Measurements from ENCODE around the gene PDE5A.

Gene PDE5A

GRCh38 chr4:119543187-119543586 is 85.4 kb downstream of the PDE5A start:
- Histone ChIP-seq H3K36me3 (ENCODE audit: control insufficient read depth, low read length) (no peaks in the 10 kb centered on the region), H3K27me3 (ENCODE audit: control insufficient read depth, low read length) (0 out of 2 replicates have a peak, but pooled peaks cover 2% of the 10 kb centered on the region), H3K27ac (ENCODE audit: low read depth, low read length) (no peak overlapping the region), H3K4me2 (ENCODE audit: low read length) (no peak overlapping the region), H3K79me2 (ENCODE audit: control insufficient read depth, low read length) (no peaks in the 10 kb centered on the region), H3K4me3 (ENCODE audit: low read length) (no peak overlapping the region), H3F3A (ENCODE audit: control insufficient read depth, insufficient read depth) (no peaks in the 10 kb centered on the region), H3K9me3 (ENCODE audit: control insufficient read depth, insufficient read depth, low read length) (no peaks in the 10 kb centered on the region), H4K20me1 (ENCODE audit: control insufficient read depth, insufficient read depth, low read depth, low read length) (no peaks in the 10 kb centered on the region), H3K9me2 (replicated peaks; ENCODE audit: control insufficient read depth, low read length) (no peaks in the 10 kb centered on the region), H3K4me1 (ENCODE audit: control insufficient read depth, low read length) (no peaks in the 10 kb centered on the region)
- TF ChIP-seq EZH2phosphoT487 (IDR thresholded peaks at IDR 0.05; ENCODE audit: borderline replicate concordance, low read length), result no peak
- TF ChIP-seq CTCF (IDR thresholded peaks at IDR 0.05; ENCODE audit: low read depth, low read length, poor library complexity, severe bottlenecking), result no peak

GRCh38 chr4:119540249-119540648 is 88.4 kb downstream of the PDE5A start:
- Histone ChIP-seq H3K9me2 (replicated peaks; ENCODE audit: control insufficient read depth, low read length) (no peaks in the 10 kb centered on the region), H3K9me3 (ENCODE audit: control insufficient read depth, insufficient read depth, low read length) (no peaks in the 10 kb centered on the region), H3K27ac (ENCODE audit: low read depth, low read length) (no peak overlapping the region), H4K20me1 (ENCODE audit: control insufficient read depth, insufficient read depth, low read depth, low read length) (no peaks in the 10 kb centered on the region), H3K27me3 (ENCODE audit: control insufficient read depth, low read length) (no peaks in the 10 kb centered on the region), H3F3A (ENCODE audit: control insufficient read depth, insufficient read depth) (no peaks in the 10 kb centered on the region), H3K79me2 (ENCODE audit: control insufficient read depth, low read length) (no peaks in the 10 kb centered on the region), H3K4me3 (ENCODE audit: low read length) (no peak overlapping the region), H3K4me1 (ENCODE audit: control insufficient read depth, low read length) (peaks cover 12% of the 10 kb centered on the region), H3K36me3 (ENCODE audit: control insufficient read depth, low read length) (no peaks in the 10 kb centered on the region), H3K4me2 (ENCODE audit: low read length) (no peak overlapping the region)
- no peak for TF ChIP-seq EZH2phosphoT487 (IDR thresholded peaks at IDR 0.05; ENCODE audit: borderline replicate concordance, low read length)
- no peak for TF ChIP-seq CTCF (IDR thresholded peaks at IDR 0.05; ENCODE audit: low read depth, low read length, poor library complexity, severe bottlenecking)

- Histone ChIP-seq H3K4me3 (ENCODE audit: low read length) (no peak overlapping the region), H4K20me1 (ENCODE audit: control insufficient read depth, insufficient read depth, low read depth, low read length) (no peaks in the 10 kb centered on the region), H3K9me3 (ENCODE audit: control insufficient read depth, insufficient read depth, low read length) (no peaks in the 10 kb centered on the region; the same call in 1 of the 2 replicates), H3K27me3 (ENCODE audit: control insufficient read depth, low read length) (no peaks in the 10 kb centered on the region), H3K79me2 (ENCODE audit: control insufficient read depth, low read length) (no peaks in the 10 kb centered on the region), H3K4me1 (ENCODE audit: control insufficient read depth, low read length) (peaks cover 12% of the 10 kb centered on the region), H3K27ac (ENCODE audit: low read depth, low read length) (no peak overlapping the region), H3K9me2 (replicated peaks; ENCODE audit: control insufficient read depth, low read length) (no peaks in the 10 kb centered on the region), H3K36me3 (ENCODE audit: control insufficient read depth, low read length) (no peaks in the 10 kb centered on the region), H3K4me2 (ENCODE audit: low read length) (0 out of 2 replicates have a peak overlapping the region, but pooled peaks have one; percentile 1), H3F3A (ENCODE audit: control insufficient read depth, insufficient read depth) (no peaks in the 10 kb centered on the region)
- TF ChIP-seq CTCF (IDR thresholded peaks at IDR 0.05; ENCODE audit: low read depth, low read length, poor library complexity, severe bottlenecking) (no peak), EZH2phosphoT487 (IDR thresholded peaks at IDR 0.05; ENCODE audit: borderline replicate concordance, low read length) (no peak)
These were observed 91.0 kb downstream of the PDE5A start for GRCh38 chr4:119537586-119537985.
